ENCODE results near the gene FOXP3. TPM values are rescaled to one million over a fixed set of nuclear protein-coding genes. Genes with fewer than 3 reads are reported as not detected.

The FOXP3 gene
- total and polyA plus RNA-seq, 2 donors from 2014 or later = 0.45 to 2.0 TPM

- peak overlapping the region; percentile 88 to 94 for H3K27ac ChIP-seq (ENCODE audit: low read depth in 2 of 2, low read length in 2 of 2)
- intact Hi-C loops (cut with DNase I) = no loop called here
- H3K4me3 ChIP-seq (ENCODE audit: low read length in 3 of 3) = peak overlapping the region; percentile 81 to 93 (median 84)
- DNase-seq (no peak), FAIRE-seq (no peak)
- no peaks in the 10 kb centered on the region for H3K9me3 ChIP-seq (ENCODE audit: control insufficient read depth in 2 of 3, insufficient read depth in 1 of 3, low read length in 3 of 3)
- H3K4me1 ChIP-seq (ENCODE audit: control insufficient read depth in 2 of 3, insufficient read depth in 2 of 3, low read depth in 1 of 3, low read length in 3 of 3) = peaks cover 0 to 14% (median 3%) of the 10 kb centered on the region in 3 donors
- TF ChIP-seq, protein P1, sequence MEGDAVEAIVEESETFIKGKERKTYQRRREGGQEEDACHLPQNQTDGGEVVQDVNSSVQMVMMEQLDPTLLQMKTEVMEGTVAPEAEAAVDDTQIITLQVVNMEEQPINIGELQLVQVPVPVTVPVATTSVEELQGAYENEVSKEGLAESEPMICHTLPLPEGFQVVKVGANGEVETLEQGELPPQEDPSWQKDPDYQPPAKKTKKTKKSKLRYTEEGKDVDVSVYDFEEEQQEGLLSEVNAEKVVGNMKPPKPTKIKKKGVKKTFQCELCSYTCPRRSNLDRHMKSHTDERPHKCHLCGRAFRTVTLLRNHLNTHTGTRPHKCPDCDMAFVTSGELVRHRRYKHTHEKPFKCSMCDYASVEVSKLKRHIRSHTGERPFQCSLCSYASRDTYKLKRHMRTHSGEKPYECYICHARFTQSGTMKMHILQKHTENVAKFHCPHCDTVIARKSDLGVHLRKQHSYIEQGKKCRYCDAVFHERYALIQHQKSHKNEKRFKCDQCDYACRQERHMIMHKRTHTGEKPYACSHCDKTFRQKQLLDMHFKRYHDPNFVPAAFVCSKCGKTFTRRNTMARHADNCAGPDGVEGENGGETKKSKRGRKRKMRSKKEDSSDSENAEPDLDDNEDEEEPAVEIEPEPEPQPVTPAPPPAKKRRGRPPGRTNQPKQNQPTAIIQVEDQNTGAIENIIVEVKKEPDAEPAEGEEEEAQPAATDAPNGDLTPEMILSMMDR (IDR thresholded peaks at IDR 0.05; ENCODE audit: borderline replicate concordance, extremely low read depth, insufficient read depth) = no peak
- H3K36me3 ChIP-seq (ENCODE audit: control insufficient read depth in 2 of 3, insufficient read depth in 3 of 3, low read length in 3 of 3) = no peaks in the 10 kb centered on the region
- no peaks in the 10 kb centered on the region for H3K27me3 ChIP-seq (ENCODE audit: control insufficient read depth, insufficient read depth, low read length)
- peak overlapping the region; percentile 65 to 81 (median 69) for H3K9ac ChIP-seq (ENCODE audit: low read length in 3 of 3)
These were observed 4.1 kb upstream of the FOXP3 start for GRCh38 chrX:49268702-49269009.

- no peak overlapping the region for H3K4me3 ChIP-seq (ENCODE audit: low read length in 3 of 3)
- H3K27me3 ChIP-seq (ENCODE audit: control insufficient read depth, insufficient read depth, low read length) = no peaks in the 10 kb centered on the region
- intact Hi-C loops (cut with DNase I) = no loop called here
- H3K9ac ChIP-seq (ENCODE audit: low read length in 3 of 3) = no peak overlapping the region
- DNase-seq = peak in 2 of 5 donors; percentile 10 to 43
- H3K9me3 ChIP-seq (ENCODE audit: control insufficient read depth in 2 of 3, insufficient read depth in 1 of 3, low read length in 3 of 3) = no peaks in the 10 kb centered on the region
- H3K27ac ChIP-seq (ENCODE audit: low read depth in 2 of 2, low read length in 2 of 2) = no peak overlapping the region
- FAIRE-seq = no peak
- H3K36me3 ChIP-seq (ENCODE audit: control insufficient read depth in 2 of 3, insufficient read depth in 3 of 3, low read length in 3 of 3) = no peaks in the 10 kb centered on the region
- H3K4me1 ChIP-seq (ENCODE audit: control insufficient read depth in 2 of 3, insufficient read depth in 2 of 3, low read depth in 1 of 3, low read length in 3 of 3) = peaks cover 0 to 6% (median 0%) of the 10 kb centered on the region in 3 donors
- TF ChIP-seq, protein P1 (IDR thresholded peaks at IDR 0.05; ENCODE audit: borderline replicate concordance, extremely low read depth, insufficient read depth) = no peak
These were observed 2.3 kb upstream of the FOXP3 start for GRCh38 chrX:49266523-49267445.

DNA sequence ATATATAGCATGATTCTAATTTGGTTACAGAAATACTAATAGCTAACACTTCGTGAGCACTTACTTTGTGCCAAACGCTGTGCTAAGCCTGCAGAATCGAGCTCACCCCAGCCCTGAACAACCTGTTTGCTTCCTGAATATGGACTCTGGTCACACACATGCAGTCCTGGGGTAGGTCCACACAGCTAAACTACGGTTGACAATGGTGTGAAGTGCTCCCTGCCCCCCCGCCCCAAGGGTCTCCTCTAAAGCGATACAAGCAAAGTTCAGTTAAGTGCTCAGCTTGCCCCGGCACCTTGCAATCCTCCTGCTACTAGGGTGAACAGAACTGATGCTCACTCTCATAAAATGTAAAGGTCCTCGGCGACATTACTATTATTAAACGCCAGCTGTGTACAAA, 879 bp downstream of the FOXP3 start:
- Histone ChIP-seq H3K9me3 (ENCODE audit: control insufficient read depth in 2 of 3, insufficient read depth in 1 of 3, low read length in 3 of 3) (no peaks in the 10 kb centered on the region), H3K9ac (ENCODE audit: low read length in 3 of 3) (no peak overlapping the region), H3K36me3 (ENCODE audit: control insufficient read depth in 2 of 3, insufficient read depth in 3 of 3, low read length in 3 of 3) (no peaks in the 10 kb centered on the region), H3K4me3 (ENCODE audit: low read length in 3 of 3) (no peak overlapping the region), H3K27me3 (ENCODE audit: control insufficient read depth, insufficient read depth, low read length) (no peaks in the 10 kb centered on the region), H3K27ac (ENCODE audit: low read depth in 2 of 2, low read length in 2 of 2) (no peak overlapping the region), H3K4me1 (ENCODE audit: control insufficient read depth in 2 of 3, insufficient read depth in 2 of 3, low read depth in 1 of 3, low read length in 3 of 3) (peaks cover 0 to 2% (median 0%) of the 10 kb centered on the region in 3 donors)
- FAIRE-seq (no peak), DNase-seq (peak in 1 of 5 donors; percentile 13)
- intact Hi-C loops (cut with DNase I) = no loop called here
- TF ChIP-seq, protein P1 (IDR thresholded peaks at IDR 0.05; ENCODE audit: borderline replicate concordance, extremely low read depth, insufficient read depth) = no peak
